Colon (tissue), 2 donors: ENCODE data around the gene VWCE.

Experiments
- FAIRE-seq: peaks from 2 replicates; lab custom pipeline; 2012; peaks lifted over from hg19 to GRCh38; lab: Jason Lieb, UNC
- donor health status: control.
- donor health status: control.

VWCE gene

GRCh38 chr11:61327669-61328071 lies 32.6 kb upstream of the VWCE start:
- no peak for FAIRE-seq

DNA sequence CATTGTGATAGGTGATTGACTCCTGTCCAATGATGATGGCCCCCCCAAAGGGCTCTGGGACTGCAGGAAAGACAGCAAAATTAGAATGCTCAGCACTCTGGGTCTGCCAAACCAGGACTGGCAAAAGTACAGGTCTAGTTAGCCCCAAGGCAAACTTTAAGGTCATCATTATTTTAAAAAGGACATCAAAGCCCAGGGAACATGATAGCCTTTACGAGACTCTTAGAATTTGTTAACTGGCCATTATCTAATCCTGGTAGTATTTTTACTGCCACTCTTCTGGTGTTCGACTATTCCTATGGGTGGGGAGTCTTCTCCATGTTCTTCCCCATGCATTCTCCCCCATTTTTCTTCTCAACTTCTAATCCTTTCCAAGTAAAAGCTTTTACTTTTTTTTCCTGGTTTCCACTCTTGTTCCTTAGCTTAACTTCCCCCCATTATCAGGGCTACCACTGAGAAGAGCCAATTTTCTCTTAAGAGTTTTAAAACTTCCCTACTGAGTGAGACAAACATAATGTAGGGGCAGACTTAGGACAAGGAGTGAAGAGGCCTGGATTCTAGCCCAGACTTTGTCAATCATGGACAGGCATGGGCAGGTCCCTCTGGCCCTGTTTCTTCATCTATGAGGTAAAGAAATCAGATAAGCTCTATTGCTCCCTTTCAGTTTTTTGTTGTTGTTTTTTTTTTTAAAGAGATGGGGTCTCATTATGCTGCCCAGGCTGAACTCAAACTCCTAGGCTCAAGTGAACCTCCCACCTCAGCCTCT lies 30.7 kb upstream of the VWCE start:
- no peak for FAIRE-seq

DNA sequence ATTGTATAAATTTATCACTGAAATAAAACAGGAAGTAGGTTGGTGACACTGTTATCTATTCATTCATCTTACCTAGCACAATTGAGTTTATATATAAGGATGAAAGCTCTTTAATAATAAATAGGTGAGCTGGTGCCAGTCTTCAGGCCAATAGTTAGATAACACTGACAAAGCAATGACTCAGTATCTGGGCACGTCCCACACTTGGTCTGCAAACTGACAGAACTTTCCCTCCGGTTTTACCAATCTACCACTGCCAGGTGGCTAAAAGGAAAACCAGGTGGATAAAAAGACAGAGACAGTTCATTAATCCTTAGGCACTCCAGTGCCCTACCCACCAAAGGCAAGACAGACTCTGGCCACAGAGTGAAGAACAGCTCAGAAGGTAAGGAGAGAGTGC lies 20.1 kb upstream of the VWCE start:
- no peak for FAIRE-seq

- no peak for FAIRE-seq
Measured at GRCh38 chr11:61310749-61311148, 15.6 kb upstream of the VWCE start.

GRCh38 chr11:61309739-61310138 lies 14.6 kb upstream of the VWCE start:
- no peak for FAIRE-seq

DNA sequence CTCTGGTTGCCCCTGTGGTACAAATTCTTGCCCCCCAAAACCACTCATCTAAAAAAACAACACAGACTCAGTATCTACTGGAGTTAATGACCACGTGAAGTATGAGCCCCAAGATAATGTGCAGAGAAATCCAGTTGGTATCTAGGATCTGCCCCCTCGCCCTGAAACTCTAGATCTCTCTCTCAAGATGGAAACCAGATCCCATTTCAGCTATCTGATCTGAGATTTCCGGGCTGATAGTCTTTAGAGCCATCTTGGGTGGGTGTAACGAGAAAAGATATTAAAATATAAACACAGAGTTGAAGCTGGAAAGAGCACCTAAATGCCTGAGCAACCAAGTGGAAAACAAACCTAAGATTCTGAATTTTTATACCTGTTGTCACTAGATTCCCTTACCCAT lies 14.0 kb upstream of the VWCE start:
- no peak for FAIRE-seq

GRCh38 chr11:61307354-61307753 lies 12.2 kb upstream of the VWCE start:
- FAIRE-seq, result no peak

GRCh38 chr11:61306221-61306620 lies 11.1 kb upstream of the VWCE start:
- FAIRE-seq, result no peak

DNA sequence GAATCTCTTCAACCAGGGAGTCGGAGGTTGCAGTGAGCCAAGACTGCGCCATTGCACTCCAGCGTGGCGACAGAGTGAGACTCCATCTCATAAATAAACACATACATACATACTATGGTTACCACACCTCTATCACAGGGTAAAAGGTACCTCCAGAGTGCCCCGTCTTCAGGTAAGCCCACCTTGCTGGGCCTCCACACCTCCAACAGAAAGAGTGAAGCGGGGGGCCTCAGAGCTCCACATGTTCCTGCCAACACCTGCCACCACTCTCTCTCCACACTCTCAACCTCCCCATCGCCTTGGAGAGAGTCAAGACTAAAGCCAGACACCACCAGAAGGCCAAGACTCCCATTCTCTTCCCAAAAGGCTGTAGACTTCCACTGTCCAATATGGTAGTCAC lies 10.3 kb upstream of the VWCE start:
- no peak for FAIRE-seq

DNA sequence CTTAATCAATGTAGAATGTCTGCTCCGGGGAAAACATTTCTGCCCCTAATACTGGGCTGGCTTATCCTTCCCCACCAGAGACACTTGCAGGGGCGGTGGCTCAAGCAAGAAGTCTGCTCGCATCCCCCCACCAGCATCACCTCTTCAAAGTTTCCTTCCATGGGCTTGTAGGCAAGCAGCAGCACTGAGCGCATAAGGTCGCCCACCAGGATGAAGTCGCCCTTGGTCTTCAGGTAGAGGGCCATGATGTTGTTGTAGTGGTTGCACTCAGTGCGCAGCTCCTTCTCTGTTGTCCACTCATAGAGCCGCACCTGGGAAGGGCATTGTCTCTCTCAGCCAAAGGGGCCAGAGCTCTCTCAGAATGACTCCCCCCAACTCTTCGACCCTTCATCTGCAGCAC lies 8.6 kb upstream of the VWCE start:
- FAIRE-seq, result no peak

DNA sequence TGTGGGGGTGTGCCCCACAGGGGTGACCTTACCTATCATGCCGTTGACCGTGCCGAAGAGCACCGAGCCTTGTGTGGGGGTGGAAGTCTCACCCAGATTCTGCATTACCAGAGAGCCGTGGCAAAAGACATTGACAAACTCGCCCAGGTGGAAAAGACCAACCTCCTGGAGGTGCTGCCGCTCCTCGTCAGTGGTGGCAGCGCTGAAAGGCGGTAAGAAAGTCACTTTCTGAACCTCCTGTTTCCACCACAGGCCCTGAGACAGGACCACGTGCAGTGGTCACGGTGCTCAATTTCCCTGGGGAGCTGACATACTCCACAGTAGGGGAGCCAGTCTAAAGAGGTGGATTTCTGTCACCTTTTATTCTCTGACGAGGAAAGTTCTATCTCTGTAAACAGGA lies 7.4 kb upstream of the VWCE start:
- FAIRE-seq, result no peak

- FAIRE-seq, result no peak
Measured at GRCh38 chr11:61298663-61299244, 3.6 kb upstream of the VWCE start.

- FAIRE-seq, result no peak
Measured at GRCh38 chr11:61297746-61298145, 2.6 kb upstream of the VWCE start.

- no peak for FAIRE-seq
Measured at GRCh38 chr11:61297341-61297740, 2.2 kb upstream of the VWCE start.

DNA sequence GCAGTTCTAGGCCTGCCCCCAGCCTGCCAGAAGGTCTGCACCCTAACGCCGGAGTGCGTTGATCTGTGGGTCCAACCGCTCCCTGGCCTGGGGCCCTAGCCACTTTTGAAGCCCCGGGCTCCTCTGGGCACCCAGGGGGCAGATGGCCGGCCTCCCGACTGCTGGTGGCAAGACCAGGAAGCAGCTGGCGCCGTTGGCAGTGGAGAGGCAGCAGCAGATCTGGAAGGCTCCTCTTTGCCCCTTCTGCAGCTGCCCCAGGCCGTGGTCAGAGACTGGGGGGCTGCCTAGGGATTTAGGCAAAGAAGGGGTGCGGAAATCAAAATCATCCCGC lies 445 bp upstream of the VWCE start:
- FAIRE-seq, result no peak

GRCh38 chr11:61293867-61294716 lies 1.0 kb downstream of the VWCE start:
- FAIRE-seq, result no peak

DNA sequence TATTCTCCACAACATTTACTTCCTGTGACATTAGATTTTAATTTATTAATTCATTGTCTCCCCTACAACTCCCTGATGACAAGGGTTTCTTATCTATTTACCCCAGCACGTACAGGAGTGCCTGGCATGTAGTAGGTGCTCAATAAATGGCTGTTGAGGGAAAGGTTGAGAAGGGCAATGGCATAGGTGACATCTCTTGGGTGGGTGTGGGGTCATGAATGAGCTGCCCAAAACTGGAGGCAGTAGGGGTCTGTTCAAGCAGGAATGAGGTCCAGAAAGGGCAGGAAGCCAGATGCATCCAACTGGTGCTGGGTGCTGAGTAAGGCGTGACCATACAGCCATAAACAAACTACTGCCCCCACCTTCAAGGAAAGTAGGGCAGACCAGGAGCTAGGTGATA lies 2.8 kb downstream of the VWCE start:
- no peak for FAIRE-seq

GRCh38 chr11:61290905-61291690 lies 4.0 kb downstream of the VWCE start:
- FAIRE-seq, result no peak

- FAIRE-seq, result no peak
Measured at GRCh38 chr11:61287338-61287977, 7.7 kb downstream of the VWCE start.

- no peak for FAIRE-seq
Measured at GRCh38 chr11:61283613-61284012, 11.5 kb downstream of the VWCE start.

DNA sequence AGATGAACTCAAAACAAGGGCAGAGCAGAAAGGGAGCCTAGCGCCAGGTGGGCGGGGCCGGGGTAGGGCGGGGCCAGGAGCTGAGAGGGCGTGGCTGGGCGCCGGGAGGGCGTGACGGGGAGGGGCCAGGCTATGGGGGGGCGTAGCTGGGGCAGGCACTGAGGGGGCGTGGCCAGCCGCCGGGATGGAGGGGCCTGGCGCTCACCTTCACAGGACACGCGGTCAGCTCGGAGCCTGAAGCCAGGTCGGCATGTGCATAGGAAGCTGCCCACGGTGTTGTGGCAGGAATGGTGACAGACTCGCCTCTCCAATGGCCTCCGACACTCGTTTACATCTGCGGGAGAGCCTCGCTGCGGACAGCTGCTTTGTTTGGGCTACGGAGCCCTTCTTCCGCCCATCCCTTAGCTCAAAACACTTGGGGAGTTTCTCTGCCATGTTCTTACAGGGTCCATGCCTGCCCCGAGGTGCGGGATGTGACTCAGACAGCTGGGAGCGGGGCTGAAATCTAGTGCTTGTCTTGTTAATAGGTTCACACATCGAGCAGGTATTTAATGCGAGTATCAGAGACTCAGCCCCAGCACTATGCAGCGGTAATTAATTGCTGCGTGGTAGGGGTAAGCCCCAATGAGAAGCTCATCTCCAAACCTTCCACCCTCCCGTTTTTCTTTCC lies 13.4 kb downstream of the VWCE start:
- FAIRE-seq, result no peak
